ENCODE measurements around the gene SLC22A1.

DNA sequence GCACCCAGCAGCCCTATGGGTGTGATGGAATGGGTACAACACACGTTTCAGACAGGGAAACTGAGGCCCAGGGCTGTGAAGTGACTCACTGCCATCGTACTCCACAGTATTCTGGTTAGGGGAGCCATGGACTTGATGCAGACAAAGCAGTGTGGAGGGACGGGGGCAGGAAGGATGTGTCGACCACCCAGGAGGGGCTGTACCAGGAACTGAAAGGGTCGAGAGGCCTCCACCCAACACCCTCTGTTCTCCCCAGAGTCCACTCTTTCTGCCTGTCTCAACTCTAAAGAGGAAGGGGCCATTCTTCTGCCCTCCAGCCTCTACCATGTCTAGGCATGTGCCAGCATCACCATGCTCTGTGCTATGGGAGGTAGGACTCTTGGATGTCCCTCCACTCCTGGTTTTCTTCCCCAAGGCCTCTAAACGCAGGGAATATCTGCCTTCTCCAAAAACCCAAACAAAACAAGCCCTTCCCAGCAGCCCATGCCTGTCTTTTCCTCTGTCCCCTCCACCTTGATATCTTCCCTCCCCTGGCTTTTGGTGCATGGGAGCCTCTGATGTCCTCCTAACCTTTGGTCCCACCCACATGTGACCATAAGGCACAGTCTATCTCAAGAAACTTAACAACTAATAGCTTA lies 7.4 kb downstream of the SLC22A1 start:
- no peak for TF ChIP-seq YY1 (IDR thresholded peaks at IDR 0.05; ENCODE audit: low read depth)
- no peak for TF ChIP-seq EP300 (IDR thresholded peaks at IDR 0.05; ENCODE audit: borderline replicate concordance)
- no peak for TF ChIP-seq NFIC (IDR thresholded peaks at IDR 0.05)
- TF ChIP-seq, protein P1, sequence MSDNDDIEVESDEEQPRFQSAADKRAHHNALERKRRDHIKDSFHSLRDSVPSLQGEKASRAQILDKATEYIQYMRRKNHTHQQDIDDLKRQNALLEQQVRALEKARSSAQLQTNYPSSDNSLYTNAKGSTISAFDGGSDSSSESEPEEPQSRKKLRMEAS (IDR thresholded peaks at IDR 0.05): no peak
- no peak for TF ChIP-seq FOXM1 (IDR thresholded peaks at IDR 0.05; ENCODE audit: borderline replicate concordance, low read depth)
- no peak for TF ChIP-seq TCF12 (IDR thresholded peaks at IDR 0.05; ENCODE audit: low read depth)
- TF ChIP-seq TAF1 (IDR thresholded peaks at IDR 0.05; ENCODE audit: low read depth): no peak
- TF ChIP-seq, protein P2, sequence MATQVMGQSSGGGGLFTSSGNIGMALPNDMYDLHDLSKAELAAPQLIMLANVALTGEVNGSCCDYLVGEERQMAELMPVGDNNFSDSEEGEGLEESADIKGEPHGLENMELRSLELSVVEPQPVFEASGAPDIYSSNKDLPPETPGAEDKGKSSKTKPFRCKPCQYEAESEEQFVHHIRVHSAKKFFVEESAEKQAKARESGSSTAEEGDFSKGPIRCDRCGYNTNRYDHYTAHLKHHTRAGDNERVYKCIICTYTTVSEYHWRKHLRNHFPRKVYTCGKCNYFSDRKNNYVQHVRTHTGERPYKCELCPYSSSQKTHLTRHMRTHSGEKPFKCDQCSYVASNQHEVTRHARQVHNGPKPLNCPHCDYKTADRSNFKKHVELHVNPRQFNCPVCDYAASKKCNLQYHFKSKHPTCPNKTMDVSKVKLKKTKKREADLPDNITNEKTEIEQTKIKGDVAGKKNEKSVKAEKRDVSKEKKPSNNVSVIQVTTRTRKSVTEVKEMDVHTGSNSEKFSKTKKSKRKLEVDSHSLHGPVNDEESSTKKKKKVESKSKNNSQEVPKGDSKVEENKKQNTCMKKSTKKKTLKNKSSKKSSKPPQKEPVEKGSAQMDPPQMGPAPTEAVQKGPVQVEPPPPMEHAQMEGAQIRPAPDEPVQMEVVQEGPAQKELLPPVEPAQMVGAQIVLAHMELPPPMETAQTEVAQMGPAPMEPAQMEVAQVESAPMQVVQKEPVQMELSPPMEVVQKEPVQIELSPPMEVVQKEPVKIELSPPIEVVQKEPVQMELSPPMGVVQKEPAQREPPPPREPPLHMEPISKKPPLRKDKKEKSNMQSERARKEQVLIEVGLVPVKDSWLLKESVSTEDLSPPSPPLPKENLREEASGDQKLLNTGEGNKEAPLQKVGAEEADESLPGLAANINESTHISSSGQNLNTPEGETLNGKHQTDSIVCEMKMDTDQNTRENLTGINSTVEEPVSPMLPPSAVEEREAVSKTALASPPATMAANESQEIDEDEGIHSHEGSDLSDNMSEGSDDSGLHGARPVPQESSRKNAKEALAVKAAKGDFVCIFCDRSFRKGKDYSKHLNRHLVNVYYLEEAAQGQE (IDR thresholded peaks at IDR 0.05; ENCODE audit: low read depth): no peak
- no peak for TF ChIP-seq CEBPB (IDR thresholded peaks at IDR 0.05)

All from Ishikawa (cell line).